ENCODE measurements around the gene ZNF609. TPM values are rescaled to one million over a fixed set of nuclear protein-coding genes. Genes with fewer than 3 reads are reported as not detected.

Gene ZNF609
- total RNA-seq, 1 experiment from 2014 or later: 9.9 TPM

DNA sequence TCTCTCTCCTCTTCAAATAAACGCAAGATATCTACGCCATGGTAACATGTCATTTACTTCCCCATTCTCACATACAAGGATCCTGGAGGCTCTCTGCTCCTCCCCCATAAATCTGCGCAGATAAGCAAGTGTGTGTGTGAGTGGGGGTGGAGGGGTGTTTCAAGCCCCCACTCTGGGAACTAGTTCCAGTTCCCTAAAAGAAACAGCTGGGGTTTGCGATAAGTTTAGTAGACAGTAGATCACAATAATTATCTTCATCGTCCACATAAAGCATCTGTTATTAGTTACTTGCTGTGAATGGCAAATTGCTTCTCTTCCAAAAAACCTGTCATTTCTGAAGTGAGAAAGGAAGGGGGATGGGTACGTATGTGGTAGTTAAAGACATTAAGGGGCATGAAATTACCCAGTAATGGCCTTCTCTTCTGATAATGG is 235.2 kb downstream of the ZNF609 start:
- DNase-seq: no peak
- intact Hi-C loops (cut with micrococcal nuclease): no loop called here
- H3K4me3 ChIP-seq (ENCODE audit: low read length): no peak overlapping the region
- ChIA-PET CTCF (no interaction called here), POLR2A (ENCODE audit: unreplicated experiment) (no interaction called here)
- ATAC-seq: no peak
- H3K36me3 ChIP-seq (ENCODE audit: low read depth, low read length): no peaks in the 10 kb centered on the region
- H4K20me1 ChIP-seq (ENCODE audit: low read length): peaks cover 24% of the 10 kb centered on the region; the same call in 1 of the 2 replicates
- TF ChIP-seq, protein P1, sequence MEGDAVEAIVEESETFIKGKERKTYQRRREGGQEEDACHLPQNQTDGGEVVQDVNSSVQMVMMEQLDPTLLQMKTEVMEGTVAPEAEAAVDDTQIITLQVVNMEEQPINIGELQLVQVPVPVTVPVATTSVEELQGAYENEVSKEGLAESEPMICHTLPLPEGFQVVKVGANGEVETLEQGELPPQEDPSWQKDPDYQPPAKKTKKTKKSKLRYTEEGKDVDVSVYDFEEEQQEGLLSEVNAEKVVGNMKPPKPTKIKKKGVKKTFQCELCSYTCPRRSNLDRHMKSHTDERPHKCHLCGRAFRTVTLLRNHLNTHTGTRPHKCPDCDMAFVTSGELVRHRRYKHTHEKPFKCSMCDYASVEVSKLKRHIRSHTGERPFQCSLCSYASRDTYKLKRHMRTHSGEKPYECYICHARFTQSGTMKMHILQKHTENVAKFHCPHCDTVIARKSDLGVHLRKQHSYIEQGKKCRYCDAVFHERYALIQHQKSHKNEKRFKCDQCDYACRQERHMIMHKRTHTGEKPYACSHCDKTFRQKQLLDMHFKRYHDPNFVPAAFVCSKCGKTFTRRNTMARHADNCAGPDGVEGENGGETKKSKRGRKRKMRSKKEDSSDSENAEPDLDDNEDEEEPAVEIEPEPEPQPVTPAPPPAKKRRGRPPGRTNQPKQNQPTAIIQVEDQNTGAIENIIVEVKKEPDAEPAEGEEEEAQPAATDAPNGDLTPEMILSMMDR (conservative IDR thresholded peaks at IDR 0.05; ENCODE audit: low read depth, low read length): no peak
- TF ChIP-seq EZH2 (IDR thresholded peaks at IDR 0.05; ENCODE audit: low read length, unreplicated experiment) (no peak), EZH2phosphoT487 (IDR thresholded peaks at IDR 0.05; ENCODE audit: borderline replicate concordance, low read length) (no peak)
- H3K27ac ChIP-seq (ENCODE audit: low read length): no peak overlapping the region
- peaks cover 24% of the 10 kb centered on the region for H3K4me1 ChIP-seq (ENCODE audit: insufficient read depth, low read length)
- no TSS peak for BruUV-seq (replicated peaks)
- no peak overlapping the region for H2AFZ ChIP-seq (ENCODE audit: low read length)
- H3K79me2 ChIP-seq (ENCODE audit: low read length): peaks cover 57% of the 10 kb centered on the region
- H3K9me2 ChIP-seq (replicated peaks; ENCODE audit: low read length): no peaks in the 10 kb centered on the region
- H3K4me2 ChIP-seq (ENCODE audit: low read length): no peak overlapping the region
- H3F3A ChIP-seq (ENCODE audit: low read length, unreplicated experiment): no peaks in the 10 kb centered on the region
- H3K9ac ChIP-seq (ENCODE audit: low read length): no peak overlapping the region
- H3K27me3 ChIP-seq (ENCODE audit: low read length): no peaks in the 10 kb centered on the region
- no peaks in the 10 kb centered on the region for H3K9me3 ChIP-seq (ENCODE audit: low read length)

DNA sequence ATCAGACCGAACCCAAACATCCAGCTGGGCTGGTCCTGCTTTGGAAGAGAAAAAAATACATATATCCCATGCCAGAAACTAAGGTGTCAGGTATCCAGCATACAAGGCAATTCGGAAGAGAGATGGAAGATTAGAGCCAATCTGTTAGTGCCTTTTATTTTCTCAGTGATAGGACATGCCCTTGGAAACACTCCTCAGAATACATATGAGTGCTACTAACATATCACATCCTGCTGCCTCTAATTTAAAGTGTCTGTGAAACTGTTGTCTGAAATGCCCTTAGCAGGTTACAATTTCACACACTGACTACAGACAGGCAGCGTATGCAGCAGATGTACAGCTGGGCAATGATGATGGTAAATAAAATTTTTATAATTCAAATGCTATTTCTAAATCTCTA is 236.1 kb downstream of the ZNF609 start:
- ChIA-PET POLR2A (ENCODE audit: unreplicated experiment) (no interaction called here), CTCF (no interaction called here)
- ATAC-seq (no peak), DNase-seq (no peak)
- BruUV-seq (replicated peaks): no TSS peak
- peaks cover 31% of the 10 kb centered on the region for H3K4me1 ChIP-seq (ENCODE audit: insufficient read depth, low read length)
- H3K9ac ChIP-seq (ENCODE audit: low read length): no peak overlapping the region
- H3K27ac ChIP-seq (ENCODE audit: low read length): no peak overlapping the region
- H3F3A ChIP-seq (ENCODE audit: low read length, unreplicated experiment): no peaks in the 10 kb centered on the region
- H3K4me3 ChIP-seq (ENCODE audit: low read length): no peak overlapping the region
- H3K79me2 ChIP-seq (ENCODE audit: low read length): peaks cover 66% of the 10 kb centered on the region
- peaks cover 24% of the 10 kb centered on the region; the same call in 1 of the 2 replicates for H4K20me1 ChIP-seq (ENCODE audit: low read length)
- no peaks in the 10 kb centered on the region for H3K27me3 ChIP-seq (ENCODE audit: low read length)
- H2AFZ ChIP-seq (ENCODE audit: low read length): no peak overlapping the region
- H3K4me2 ChIP-seq (ENCODE audit: low read length): no peak overlapping the region
- H3K9me3 ChIP-seq (ENCODE audit: low read length): no peaks in the 10 kb centered on the region
- H3K9me2 ChIP-seq (replicated peaks; ENCODE audit: low read length): no peaks in the 10 kb centered on the region
- H3K36me3 ChIP-seq (ENCODE audit: low read depth, low read length): no peaks in the 10 kb centered on the region
- intact Hi-C loops (cut with micrococcal nuclease): no loop called here
- TF ChIP-seq, protein P1 (conservative IDR thresholded peaks at IDR 0.05; ENCODE audit: low read depth, low read length): no peak
- TF ChIP-seq EZH2phosphoT487 (IDR thresholded peaks at IDR 0.05; ENCODE audit: borderline replicate concordance, low read length): no peak
- no peak for TF ChIP-seq EZH2 (IDR thresholded peaks at IDR 0.05; ENCODE audit: low read length, unreplicated experiment)

DNA sequence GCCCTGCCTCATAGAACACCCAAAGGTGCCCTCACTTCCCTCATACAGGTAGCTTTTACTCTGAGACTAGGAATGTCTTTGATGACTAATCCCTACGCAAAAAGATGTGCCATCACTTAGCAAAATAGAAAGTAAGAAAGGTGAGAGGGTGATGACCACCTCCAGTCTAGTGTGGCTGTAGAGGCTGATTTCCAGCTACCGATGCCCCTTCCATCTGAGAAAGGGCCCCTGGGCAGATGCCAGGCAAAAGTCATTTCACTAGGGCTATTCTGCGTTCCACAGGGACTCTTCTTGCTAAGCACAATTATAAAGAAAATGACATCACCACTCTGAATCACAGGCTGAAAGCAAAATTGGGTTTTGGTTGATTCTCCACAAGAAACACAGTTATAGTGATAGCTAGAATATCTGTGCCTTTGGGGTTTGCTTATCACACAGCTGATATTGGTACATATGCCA is 237.6 kb downstream of the ZNF609 start:
- Histone ChIP-seq H3K9me2 (replicated peaks; ENCODE audit: low read length) (no peaks in the 10 kb centered on the region), H4K20me1 (ENCODE audit: low read length) (peaks cover 24% of the 10 kb centered on the region; the same call in 1 of the 2 replicates), H3K9me3 (ENCODE audit: low read length) (no peaks in the 10 kb centered on the region), H2AFZ (ENCODE audit: low read length) (no peak overlapping the region), H3K4me2 (ENCODE audit: low read length) (no peak overlapping the region), H3K4me1 (ENCODE audit: insufficient read depth, low read length) (peaks cover 39% of the 10 kb centered on the region), H3K79me2 (ENCODE audit: low read length) (peaks cover 80% of the 10 kb centered on the region), H3K27me3 (ENCODE audit: low read length) (no peaks in the 10 kb centered on the region), H3K9ac (ENCODE audit: low read length) (no peak overlapping the region), H3K27ac (ENCODE audit: low read length) (no peak overlapping the region), H3F3A (ENCODE audit: low read length, unreplicated experiment) (no peaks in the 10 kb centered on the region), H3K36me3 (ENCODE audit: low read depth, low read length) (no peaks in the 10 kb centered on the region), H3K4me3 (ENCODE audit: low read length) (no peak overlapping the region)
- CTCF ChIA-PET: no interaction called here
- BruUV-seq (replicated peaks): no TSS peak
- POLR2A ChIA-PET (ENCODE audit: unreplicated experiment): no interaction called here
- intact Hi-C loops (cut with micrococcal nuclease): no loop called here
- ATAC-seq (no peak), DNase-seq (peak; percentile 20)
- TF ChIP-seq EZH2phosphoT487 (IDR thresholded peaks at IDR 0.05; ENCODE audit: borderline replicate concordance, low read length): no peak
- TF ChIP-seq, protein P1 (conservative IDR thresholded peaks at IDR 0.05; ENCODE audit: low read depth, low read length): no peak
- TF ChIP-seq EZH2 (IDR thresholded peaks at IDR 0.05; ENCODE audit: low read length, unreplicated experiment): no peak
